ENCODE data around the gene SERTAD3. TPM values are rescaled to one million over a fixed set of nuclear protein-coding genes. Genes with fewer than 3 reads are reported as not detected.

The SERTAD3 gene
- total and polyA plus RNA-seq, 2 of the 8 experiments (the other 6 are each of a cell fraction or from before 2014, with no cell fraction given), result 15.1 to 32.1 TPM

GRCh38 chr19:40441719-40442253 is 2.3 kb downstream of the SERTAD3 start (continued):
- TF ChIP-seq USF2 (IDR thresholded peaks at IDR 0.05; ENCODE audit: low read length) (no peak), EZH2 (IDR thresholded peaks at IDR 0.05; ENCODE audit: low read depth, low read length, severe bottlenecking) (no peak), CHD7 (IDR thresholded peaks at IDR 0.05; ENCODE audit: insufficient replicate concordance, low read length) (no peak), POU5F1 (IDR thresholded peaks at IDR 0.05; ENCODE audit: low read depth, low read length) (no peak), RFX5 (IDR thresholded peaks at IDR 0.05; ENCODE audit: borderline replicate concordance, low read depth, low read length) (no peak), JUN (IDR thresholded peaks at IDR 0.05; ENCODE audit: low read depth, low read length) (no peak)
